WTC11 (cell line): ENCODE data around the gene EXOC4. TPM values are rescaled to one million over a fixed set of nuclear protein-coding genes. Genes with fewer than 3 reads are reported as not detected.
"Not testable (repeated sequence)": the region's sequence is repeated elsewhere in the genome, so short reads cannot be mapped to it uniquely, and the experiment has no call there.

Source experiments
- ATAC-seq: fragments of 200-7000 bp; cut with Tn5 transposase; 2 replicates; pipeline ENCODE4 v1.10.0; 2021; ENCODE audit warnings: mild to moderate bottlenecking, moderate library complexity
- CTCF ChIA-PET: fragments of 300-600 bp; sonication (Branson Sonifier 250); formaldehyde crosslinking; loops from one replicate; lab custom pipeline; 2021; ENCODE audit warnings: antibody characterized with exemption; lab: Charles Lee
- POLR2A ChIA-PET: fragments of 350-600 bp; sonication (Branson Sonifier 250); formaldehyde crosslinking; loops from one replicate; lab custom pipeline; 2021; ENCODE audit warnings: antibody characterized with exemption; lab: Charles Lee
- DNase-seq: peaks from one replicate; pipeline ENCODE4 v3.0.0; 2021; ENCODE audit warnings: low spot score
- H3K27ac Mint-ChIP-seq: 2 replicates; pipeline ENCODE4 v1.8.0; 2021; ENCODE audit warnings: mixed read lengths
- H3K27me3 Mint-ChIP-seq: 2 replicates; pipeline ENCODE4 v1.8.0; 2021; ENCODE audit warnings: low read depth, mild to moderate bottlenecking, moderate library complexity, mixed read lengths
- H3K36me3 Mint-ChIP-seq: 2 replicates; pipeline ENCODE4 v1.8.0; 2021; ENCODE audit warnings: mixed read lengths
- H3K4me1 Mint-ChIP-seq: 2 replicates; pipeline ENCODE4 v1.8.0; 2022; ENCODE audit warnings: mixed read lengths
- H3K4me3 Mint-ChIP-seq: 2 replicates; pipeline ENCODE4 v1.8.0; 2021; ENCODE audit warnings: mild to moderate bottlenecking, moderate library complexity, mixed read lengths
- H3K9me3 Mint-ChIP-seq: 2 replicates; pipeline ENCODE4 v1.8.0; 2021; ENCODE audit warnings: mixed read lengths
- CBFB ChIP-seq: sonication (generic); formaldehyde crosslinking; IDR thresholded peaks from 2 replicates; pipeline ENCODE4 v1.8.1; 2022; ENCODE audit warnings: mild to moderate bottlenecking, low read depth, missing genetic modification reagents
- CREB1 ChIP-seq: sonication (generic); formaldehyde crosslinking; IDR thresholded peaks from 2 replicates; pipeline ENCODE4 v1.8.0; 2023; ENCODE audit warnings: mild to moderate bottlenecking, missing genetic modification reagents
- CREM ChIP-seq: sonication (generic); formaldehyde crosslinking; IDR thresholded peaks from 2 replicates; pipeline ENCODE4 v1.8.1; 2022; ENCODE audit warnings: mild to moderate bottlenecking, missing genetic modification reagents, moderate library complexity
- EMX1 ChIP-seq: fragments of 250-450 bp; sonication (Bioruptor Pico); IDR thresholded peaks from 2 replicates; pipeline ENCODE4 v1.8.0; 2021; ENCODE audit warnings: mild to moderate bottlenecking
- ESRRA ChIP-seq: sonication (generic); formaldehyde crosslinking; IDR thresholded peaks from 2 replicates; pipeline ENCODE4 v1.8.1; 2022; ENCODE audit warnings: mild to moderate bottlenecking, missing genetic modification reagents, borderline replicate concordance
- GTF2I ChIP-seq: fragments of 250-450 bp; sonication (Bioruptor Pico); conservative IDR thresholded peaks from 2 replicates; pipeline ENCODE4 v1.4.0; 2021; ENCODE audit warnings: mild to moderate bottlenecking
- JAZF1 ChIP-seq: fragments of 250-450 bp; sonication (Bioruptor Pico); IDR thresholded peaks from 2 replicates; pipeline ENCODE4 v1.9.0; 2021; ENCODE audit warnings: moderate library complexity, mild to moderate bottlenecking, inconsistent platforms
- NR1H2 ChIP-seq: sonication (generic); formaldehyde crosslinking; IDR thresholded peaks from 2 replicates; pipeline ENCODE4 v1.9.0; 2021; ENCODE audit warnings: mild to moderate bottlenecking, moderate library complexity, missing genetic modification reagents
- NR2C2 ChIP-seq: sonication (generic); formaldehyde crosslinking; IDR thresholded peaks from 2 replicates; pipeline ENCODE4 v1.8.0; 2022; ENCODE audit warnings: mild to moderate bottlenecking, missing genetic modification reagents
- OVOL2 ChIP-seq: fragments of 250-450 bp; sonication (Bioruptor Pico); IDR thresholded peaks from 2 replicates; pipeline ENCODE4 v1.9.0; 2021; ENCODE audit warnings: mild to moderate bottlenecking, borderline replicate concordance
- SP1 ChIP-seq: sonication (generic); formaldehyde crosslinking; conservative IDR thresholded peaks from 2 replicates; pipeline ENCODE4 v1.8.1; 2022; ENCODE audit warnings: missing genetic modification reagents
- ZNF416 ChIP-seq: fragments of 250-450 bp; sonication (Bioruptor Pico); IDR thresholded peaks from 2 replicates; pipeline ENCODE4 v1.9.0; 2021; ENCODE audit warnings: mild to moderate bottlenecking, inconsistent platforms
- total RNA-seq: library from RNA; stranded (reverse); gene quantifications from 3 replicates; pipeline ENCODE4 v1.2.3, GENCODE V29; 2021
- TF ChIP-seq, protein P1 (sequence below): fragments of 250-450 bp; sonication (Bioruptor Pico); conservative IDR thresholded peaks from 2 replicates; pipeline ENCODE4 v1.9.0; 2021; ENCODE audit warnings: mild to moderate bottlenecking
- TF ChIP-seq, protein P2 (sequence below): sonication (generic); formaldehyde crosslinking; IDR thresholded peaks from 2 replicates; pipeline ENCODE4 v1.8.0; 2022; ENCODE audit warnings: mild to moderate bottlenecking, missing genetic modification reagents
- TF ChIP-seq, protein P3 (sequence below): fragments of 250-450 bp; sonication (Bioruptor Pico); IDR thresholded peaks from 2 replicates; pipeline ENCODE4 v1.9.0; 2021; ENCODE audit warnings: moderate library complexity, mild to moderate bottlenecking, inconsistent platforms, borderline replicate concordance
- TF ChIP-seq, protein P4 (sequence below): sonication (generic); formaldehyde crosslinking; IDR thresholded peaks from 2 replicates; pipeline ENCODE4 v1.8.1; 2022; ENCODE audit warnings: low read depth, missing genetic modification reagents, borderline replicate concordance
- TF ChIP-seq, protein P5 (sequence below): sonication (generic); formaldehyde crosslinking; IDR thresholded peaks from 2 replicates; pipeline ENCODE4 v1.8.1; 2022; ENCODE audit warnings: low read depth, mild to moderate bottlenecking, moderate library complexity, missing genetic modification reagents, borderline replicate concordance
- TF ChIP-seq, protein P6 (sequence below): sonication (generic); formaldehyde crosslinking; conservative IDR thresholded peaks from 2 replicates; pipeline ENCODE4 v1.8.1; 2023; ENCODE audit warnings: mild to moderate bottlenecking, low read depth, missing genetic modification reagents, moderate library complexity
- TF ChIP-seq, protein P7 (sequence below): sonication (generic); formaldehyde crosslinking; IDR thresholded peaks from 2 replicates; pipeline ENCODE4 v1.8.1; 2023; ENCODE audit warnings: mild to moderate bottlenecking, missing genetic modification reagents, borderline replicate concordance

EXOC4 gene
- total RNA-seq, 1 experiment from 2014 or later: 62.0 TPM

DNA sequence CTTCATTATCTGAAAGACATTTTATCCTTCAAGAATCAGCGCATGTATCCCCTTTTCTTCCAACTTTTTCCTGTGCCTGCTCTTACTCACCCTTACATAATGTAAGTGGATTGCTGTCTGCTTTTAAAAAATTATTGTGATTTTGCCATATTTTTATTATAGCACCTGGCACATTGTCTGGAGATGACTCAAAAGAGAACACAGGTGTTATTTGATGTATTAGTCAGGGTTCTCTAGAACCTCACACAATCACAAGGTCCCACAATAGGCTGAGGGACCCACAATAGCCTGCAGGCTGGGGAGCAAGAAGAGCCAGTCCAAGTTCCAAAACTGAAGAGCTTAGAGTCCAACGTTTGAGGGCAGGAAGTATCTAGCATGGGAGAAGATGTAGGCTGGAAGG, 390.0 kb downstream of the EXOC4 start:
- ATAC-seq (no peak), DNase-seq (no peak)
- CTCF ChIA-PET: no interaction called here
- Mint-ChIP-seq H3K27ac (no peak overlapping the region), H3K4me1 (peaks cover 16% of the 10 kb centered on the region), H3K4me3 (no peak overlapping the region), H3K36me3 (no peaks in the 10 kb centered on the region), H3K27me3 (no peaks in the 10 kb centered on the region), H3K9me3 (peaks cover 8% of the 10 kb centered on the region)
- TF ChIP-seq JAZF1 (no peak), ESRRA (CRISPR knock-in tag) (no peak), SP1 (CRISPR knock-in tag) (no peak), OVOL2 (CRISPR knock-in tag) (no peak), CREB1 (no peak), CREM (no peak), EMX1 (CRISPR knock-in tag) (no peak), CBFB (no peak), NR1H2 (CRISPR knock-in tag) (no peak), ZNF416 (CRISPR knock-in tag) (no peak), GTF2I (CRISPR knock-in tag) (no peak), NR2C2 (no peak)
- TF ChIP-seq, protein P1, sequence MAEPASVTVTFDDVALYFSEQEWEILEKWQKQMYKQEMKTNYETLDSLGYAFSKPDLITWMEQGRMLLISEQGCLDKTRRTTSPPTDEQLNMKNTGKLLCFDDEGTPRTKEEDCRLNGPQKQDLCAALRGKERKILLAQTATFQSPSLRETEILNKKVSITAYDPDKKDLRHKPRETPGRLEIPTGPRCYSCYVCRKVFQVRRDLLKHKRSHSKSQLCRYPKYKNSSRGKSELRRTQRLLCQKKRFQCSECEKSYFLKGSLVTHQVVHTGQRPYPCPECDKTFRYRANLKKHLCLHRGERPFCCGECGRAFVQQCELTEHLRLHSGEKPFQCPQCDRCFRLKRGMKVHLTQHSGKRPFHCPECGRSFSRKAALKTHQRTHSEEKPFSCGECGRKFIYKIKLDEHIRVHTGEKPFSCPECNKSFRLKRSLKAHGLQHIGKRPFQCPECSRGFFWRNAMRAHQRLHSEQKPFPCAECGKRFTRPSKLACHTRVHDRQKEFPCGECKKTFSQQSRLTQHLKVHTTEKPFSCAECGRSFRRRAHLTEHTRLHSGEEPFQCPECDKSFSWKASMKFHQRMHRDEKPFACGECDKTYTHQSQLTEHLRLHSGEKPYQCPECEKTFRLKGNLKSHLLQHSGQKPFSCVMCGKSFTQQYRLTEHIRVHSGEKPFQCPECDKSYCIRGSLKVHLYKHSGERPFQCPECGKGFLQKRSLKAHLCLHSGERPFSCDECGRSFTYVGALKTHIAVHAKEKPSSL (CRISPR knock-in tag): no peak
- TF ChIP-seq, protein P2, sequence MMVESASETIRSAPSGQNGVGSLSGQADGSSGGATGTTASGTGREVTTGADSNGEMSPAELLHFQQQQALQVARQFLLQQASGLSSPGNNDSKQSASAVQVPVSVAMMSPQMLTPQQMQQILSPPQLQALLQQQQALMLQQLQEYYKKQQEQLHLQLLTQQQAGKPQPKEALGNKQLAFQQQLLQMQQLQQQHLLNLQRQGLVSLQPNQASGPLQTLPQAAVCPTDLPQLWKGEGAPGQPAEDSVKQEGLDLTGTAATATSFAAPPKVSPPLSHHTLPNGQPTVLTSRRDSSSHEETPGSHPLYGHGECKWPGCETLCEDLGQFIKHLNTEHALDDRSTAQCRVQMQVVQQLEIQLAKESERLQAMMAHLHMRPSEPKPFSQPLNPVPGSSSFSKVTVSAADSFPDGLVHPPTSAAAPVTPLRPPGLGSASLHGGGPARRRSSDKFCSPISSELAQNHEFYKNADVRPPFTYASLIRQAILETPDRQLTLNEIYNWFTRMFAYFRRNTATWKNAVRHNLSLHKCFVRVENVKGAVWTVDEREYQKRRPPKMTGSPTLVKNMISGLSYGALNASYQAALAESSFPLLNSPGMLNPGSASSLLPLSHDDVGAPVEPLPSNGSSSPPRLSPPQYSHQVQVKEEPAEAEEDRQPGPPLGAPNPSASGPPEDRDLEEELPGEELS (CRISPR knock-in tag): no peak
- TF ChIP-seq, protein P3, sequence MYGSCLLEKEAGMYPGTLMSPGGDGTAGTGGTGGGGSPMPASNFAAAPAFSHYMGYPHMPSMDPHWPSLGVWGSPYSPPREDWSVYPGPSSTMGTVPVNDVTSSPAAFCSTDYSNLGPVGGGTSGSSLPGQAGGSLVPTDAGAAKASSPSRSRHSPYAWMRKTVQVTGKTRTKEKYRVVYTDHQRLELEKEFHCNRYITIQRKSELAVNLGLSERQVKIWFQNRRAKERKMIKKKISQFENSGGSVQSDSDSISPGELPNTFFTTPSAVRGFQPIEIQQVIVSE (CRISPR knock-in tag): no peak
- TF ChIP-seq, protein P4, sequence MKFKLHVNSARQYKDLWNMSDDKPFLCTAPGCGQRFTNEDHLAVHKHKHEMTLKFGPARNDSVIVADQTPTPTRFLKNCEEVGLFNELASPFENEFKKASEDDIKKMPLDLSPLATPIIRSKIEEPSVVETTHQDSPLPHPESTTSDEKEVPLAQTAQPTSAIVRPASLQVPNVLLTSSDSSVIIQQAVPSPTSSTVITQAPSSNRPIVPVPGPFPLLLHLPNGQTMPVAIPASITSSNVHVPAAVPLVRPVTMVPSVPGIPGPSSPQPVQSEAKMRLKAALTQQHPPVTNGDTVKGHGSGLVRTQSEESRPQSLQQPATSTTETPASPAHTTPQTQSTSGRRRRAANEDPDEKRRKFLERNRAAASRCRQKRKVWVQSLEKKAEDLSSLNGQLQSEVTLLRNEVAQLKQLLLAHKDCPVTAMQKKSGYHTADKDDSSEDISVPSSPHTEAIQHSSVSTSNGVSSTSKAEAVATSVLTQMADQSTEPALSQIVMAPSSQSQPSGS (CRISPR knock-in tag): no peak
- TF ChIP-seq, protein P5, sequence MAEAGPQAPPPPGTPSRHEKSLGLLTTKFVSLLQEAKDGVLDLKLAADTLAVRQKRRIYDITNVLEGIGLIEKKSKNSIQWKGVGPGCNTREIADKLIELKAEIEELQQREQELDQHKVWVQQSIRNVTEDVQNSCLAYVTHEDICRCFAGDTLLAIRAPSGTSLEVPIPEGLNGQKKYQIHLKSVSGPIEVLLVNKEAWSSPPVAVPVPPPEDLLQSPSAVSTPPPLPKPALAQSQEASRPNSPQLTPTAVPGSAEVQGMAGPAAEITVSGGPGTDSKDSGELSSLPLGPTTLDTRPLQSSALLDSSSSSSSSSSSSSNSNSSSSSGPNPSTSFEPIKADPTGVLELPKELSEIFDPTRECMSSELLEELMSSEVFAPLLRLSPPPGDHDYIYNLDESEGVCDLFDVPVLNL: no peak
- TF ChIP-seq, protein P6, sequence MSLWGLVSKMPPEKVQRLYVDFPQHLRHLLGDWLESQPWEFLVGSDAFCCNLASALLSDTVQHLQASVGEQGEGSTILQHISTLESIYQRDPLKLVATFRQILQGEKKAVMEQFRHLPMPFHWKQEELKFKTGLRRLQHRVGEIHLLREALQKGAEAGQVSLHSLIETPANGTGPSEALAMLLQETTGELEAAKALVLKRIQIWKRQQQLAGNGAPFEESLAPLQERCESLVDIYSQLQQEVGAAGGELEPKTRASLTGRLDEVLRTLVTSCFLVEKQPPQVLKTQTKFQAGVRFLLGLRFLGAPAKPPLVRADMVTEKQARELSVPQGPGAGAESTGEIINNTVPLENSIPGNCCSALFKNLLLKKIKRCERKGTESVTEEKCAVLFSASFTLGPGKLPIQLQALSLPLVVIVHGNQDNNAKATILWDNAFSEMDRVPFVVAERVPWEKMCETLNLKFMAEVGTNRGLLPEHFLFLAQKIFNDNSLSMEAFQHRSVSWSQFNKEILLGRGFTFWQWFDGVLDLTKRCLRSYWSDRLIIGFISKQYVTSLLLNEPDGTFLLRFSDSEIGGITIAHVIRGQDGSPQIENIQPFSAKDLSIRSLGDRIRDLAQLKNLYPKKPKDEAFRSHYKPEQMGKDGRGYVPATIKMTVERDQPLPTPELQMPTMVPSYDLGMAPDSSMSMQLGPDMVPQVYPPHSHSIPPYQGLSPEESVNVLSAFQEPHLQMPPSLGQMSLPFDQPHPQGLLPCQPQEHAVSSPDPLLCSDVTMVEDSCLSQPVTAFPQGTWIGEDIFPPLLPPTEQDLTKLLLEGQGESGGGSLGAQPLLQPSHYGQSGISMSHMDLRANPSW (CRISPR knock-in tag): no peak
- TF ChIP-seq, protein P7, sequence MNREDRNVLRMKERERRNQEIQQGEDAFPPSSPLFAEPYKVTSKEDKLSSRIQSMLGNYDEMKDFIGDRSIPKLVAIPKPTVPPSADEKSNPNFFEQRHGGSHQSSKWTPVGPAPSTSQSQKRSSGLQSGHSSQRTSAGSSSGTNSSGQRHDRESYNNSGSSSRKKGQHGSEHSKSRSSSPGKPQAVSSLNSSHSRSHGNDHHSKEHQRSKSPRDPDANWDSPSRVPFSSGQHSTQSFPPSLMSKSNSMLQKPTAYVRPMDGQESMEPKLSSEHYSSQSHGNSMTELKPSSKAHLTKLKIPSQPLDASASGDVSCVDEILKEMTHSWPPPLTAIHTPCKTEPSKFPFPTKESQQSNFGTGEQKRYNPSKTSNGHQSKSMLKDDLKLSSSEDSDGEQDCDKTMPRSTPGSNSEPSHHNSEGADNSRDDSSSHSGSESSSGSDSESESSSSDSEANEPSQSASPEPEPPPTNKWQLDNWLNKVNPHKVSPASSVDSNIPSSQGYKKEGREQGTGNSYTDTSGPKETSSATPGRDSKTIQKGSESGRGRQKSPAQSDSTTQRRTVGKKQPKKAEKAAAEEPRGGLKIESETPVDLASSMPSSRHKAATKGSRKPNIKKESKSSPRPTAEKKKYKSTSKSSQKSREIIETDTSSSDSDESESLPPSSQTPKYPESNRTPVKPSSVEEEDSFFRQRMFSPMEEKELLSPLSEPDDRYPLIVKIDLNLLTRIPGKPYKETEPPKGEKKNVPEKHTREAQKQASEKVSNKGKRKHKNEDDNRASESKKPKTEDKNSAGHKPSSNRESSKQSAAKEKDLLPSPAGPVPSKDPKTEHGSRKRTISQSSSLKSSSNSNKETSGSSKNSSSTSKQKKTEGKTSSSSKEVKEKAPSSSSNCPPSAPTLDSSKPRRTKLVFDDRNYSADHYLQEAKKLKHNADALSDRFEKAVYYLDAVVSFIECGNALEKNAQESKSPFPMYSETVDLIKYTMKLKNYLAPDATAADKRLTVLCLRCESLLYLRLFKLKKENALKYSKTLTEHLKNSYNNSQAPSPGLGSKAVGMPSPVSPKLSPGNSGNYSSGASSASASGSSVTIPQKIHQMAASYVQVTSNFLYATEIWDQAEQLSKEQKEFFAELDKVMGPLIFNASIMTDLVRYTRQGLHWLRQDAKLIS (CRISPR knock-in tag): no peak
- POLR2A ChIA-PET: no interaction called here

DNA sequence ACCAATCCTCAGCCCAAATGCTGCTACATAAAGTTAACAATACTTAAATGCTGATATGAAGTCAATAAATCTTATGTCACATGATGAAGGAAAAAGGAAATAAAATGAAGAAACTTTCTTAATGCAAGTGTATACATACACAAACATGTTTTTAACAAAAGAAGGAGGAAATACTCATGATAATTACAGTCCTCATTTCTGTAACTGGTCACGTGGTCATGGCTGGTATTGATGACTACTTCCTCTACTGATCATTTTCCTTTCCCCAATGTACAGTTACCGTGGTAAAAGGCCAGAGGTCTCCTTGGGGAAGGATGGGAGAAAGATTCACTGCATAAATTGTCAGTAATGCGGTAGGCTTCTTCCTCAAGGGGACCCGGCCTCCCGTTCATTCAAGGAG, 390.8 kb downstream of the EXOC4 start:
- ATAC-seq, CTCF ChIA-PET, H3K27me3 Mint-ChIP-seq, H3K4me3 Mint-ChIP-seq, H3K36me3 Mint-ChIP-seq, H3K27ac Mint-ChIP-seq, DNase-seq, H3K9me3 Mint-ChIP-seq, POLR2A ChIA-PET: not testable (repeated sequence)
- H3K4me1 Mint-ChIP-seq: peaks cover 16% of the 10 kb centered on the region
